ENCODE data around the gene KPTN.

- TF ChIP-seq CTCF (IDR thresholded peaks at IDR 0.05) (no peak), POLR2A (IDR thresholded peaks at IDR 0.05) (no peak)
These were observed 38.5 kb downstream of the KPTN start for GRCh38 chr19:47445527-47445926.
